GM19099 (cell line): ENCODE results near the gene ASB1.

Experiments
- POLR2A ChIP-seq: IDR thresholded peaks from 3 replicates; pipeline ENCODE4 v1.6.1; 2011; ENCODE audit warnings: low read depth; ENCODE audit not compliant: insufficient read length; ENCODE audit errors: extremely low read depth

ASB1 gene

DNA sequence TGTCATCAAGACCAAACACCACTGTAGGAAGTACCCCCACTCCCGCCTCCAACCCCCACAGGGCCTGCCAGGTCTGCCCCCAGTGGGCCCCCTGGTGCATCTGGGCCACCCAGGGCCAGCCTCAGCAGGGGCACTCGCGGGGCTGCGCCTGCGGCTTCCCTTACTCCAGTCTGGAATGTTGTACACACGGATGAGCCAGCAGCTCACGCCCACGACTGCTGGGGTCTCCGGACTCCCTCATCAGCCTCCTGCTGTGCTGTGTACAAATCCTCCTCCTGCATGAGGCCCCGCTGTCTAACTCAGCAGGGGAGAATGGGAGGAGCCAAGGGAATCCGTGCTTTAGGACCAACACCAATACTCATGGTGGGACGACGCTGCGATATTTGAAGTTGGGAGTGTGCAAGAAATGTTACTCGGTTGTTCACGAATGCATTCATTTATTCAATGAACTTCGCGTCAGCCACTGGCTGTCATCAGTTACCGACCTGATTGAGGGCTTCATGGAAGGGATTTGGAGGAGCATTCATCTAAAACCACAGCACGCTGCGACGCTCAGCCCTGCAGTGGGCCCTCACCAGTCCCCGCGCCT, 654 bp upstream of the ASB1 start:
- no peak for TF ChIP-seq POLR2A

DNA sequence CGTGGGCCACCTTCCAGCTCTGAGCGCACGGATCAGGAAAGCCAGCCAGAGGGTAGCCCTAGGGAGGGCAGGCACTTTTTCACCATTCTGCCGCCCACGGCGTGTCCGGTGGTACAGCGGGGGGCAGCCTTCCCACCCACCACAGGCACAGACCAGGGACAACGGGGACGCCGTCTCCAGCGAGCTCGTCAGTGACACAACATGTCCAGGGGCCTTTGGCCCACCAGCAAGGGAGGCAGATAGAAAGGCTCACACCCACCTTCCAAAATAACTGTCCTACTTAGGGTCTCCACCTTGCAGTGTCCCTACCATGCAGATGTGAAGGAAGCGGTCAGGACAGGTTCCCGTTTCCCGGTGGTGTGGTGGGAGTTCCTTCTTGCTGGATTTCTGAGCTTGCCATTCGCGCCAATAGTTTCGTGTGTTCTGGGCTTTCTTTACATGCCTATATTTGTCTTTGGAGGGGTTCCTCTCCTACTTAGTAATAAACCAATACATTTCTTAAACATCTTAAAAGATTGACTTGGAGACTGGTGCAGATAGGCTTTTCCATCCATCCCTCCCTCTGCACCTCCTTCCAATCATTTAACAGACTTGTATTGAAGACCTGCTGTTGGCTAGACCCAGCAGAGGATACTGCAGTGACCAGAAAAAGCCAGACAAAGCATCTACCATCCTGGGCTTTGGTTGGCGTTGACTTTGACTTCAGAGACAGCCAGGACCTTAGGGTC, 872 bp downstream of the ASB1 start:
- no peak for TF ChIP-seq POLR2A

DNA sequence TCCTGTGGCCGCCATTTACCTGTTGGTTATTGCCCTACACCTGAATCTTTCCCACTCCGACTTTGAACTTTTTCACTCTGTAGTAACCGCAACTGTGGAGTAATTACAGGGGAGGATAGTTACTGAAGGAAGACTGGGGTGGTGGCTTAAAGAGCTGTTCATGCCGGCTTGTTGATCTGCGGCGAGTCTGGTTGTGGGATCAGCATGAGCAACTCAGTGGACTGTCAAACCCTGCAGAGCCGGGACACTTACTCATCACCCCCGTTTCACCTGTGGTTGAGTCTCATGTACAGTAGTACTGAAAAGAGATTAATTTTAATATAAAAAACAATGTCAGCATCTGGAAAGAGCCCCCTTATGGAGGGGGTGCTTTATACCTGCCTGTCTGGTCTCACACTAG, 2.1 kb downstream of the ASB1 start:
- no peak for TF ChIP-seq POLR2A

DNA sequence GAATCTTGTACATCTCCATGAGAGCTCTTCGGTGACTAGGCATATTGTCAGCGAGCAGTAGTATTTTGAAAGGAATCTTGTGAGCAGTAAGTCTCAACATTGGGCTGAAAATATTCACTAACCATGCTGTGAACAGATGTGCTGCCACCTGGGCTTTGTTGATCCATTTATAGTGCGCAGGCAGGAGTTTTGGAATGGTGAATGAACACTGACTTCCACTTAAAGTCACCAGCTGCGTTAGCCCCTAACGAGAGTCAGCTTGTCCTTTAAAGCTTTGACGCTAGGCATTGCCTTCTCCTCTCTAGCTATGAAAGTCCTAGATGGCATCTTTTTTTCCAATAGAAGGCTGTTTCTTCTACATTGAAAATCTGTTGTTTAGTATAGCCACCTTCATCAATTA, 4.1 kb downstream of the ASB1 start:
- no peak for TF ChIP-seq POLR2A

DNA sequence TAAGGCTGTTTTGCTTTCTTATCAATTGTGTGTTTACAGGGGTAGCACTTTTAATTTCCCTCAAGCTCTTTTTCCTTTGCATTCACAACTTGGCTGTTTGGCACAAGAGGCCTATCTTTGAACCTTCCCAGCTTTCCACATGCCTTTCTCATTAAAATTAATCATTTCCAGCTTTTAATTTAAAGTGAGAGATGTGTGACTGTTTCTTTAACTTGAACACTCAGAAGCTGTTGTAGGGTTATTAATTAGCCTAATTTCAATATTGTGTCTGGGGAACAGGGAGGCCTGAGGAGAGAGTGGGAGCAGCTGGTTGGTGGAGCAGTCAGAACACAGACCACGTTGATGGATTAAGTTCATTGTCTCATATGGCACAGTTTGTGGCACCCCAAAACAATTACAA, 4.7 kb downstream of the ASB1 start:
- TF ChIP-seq POLR2A: no peak

DNA sequence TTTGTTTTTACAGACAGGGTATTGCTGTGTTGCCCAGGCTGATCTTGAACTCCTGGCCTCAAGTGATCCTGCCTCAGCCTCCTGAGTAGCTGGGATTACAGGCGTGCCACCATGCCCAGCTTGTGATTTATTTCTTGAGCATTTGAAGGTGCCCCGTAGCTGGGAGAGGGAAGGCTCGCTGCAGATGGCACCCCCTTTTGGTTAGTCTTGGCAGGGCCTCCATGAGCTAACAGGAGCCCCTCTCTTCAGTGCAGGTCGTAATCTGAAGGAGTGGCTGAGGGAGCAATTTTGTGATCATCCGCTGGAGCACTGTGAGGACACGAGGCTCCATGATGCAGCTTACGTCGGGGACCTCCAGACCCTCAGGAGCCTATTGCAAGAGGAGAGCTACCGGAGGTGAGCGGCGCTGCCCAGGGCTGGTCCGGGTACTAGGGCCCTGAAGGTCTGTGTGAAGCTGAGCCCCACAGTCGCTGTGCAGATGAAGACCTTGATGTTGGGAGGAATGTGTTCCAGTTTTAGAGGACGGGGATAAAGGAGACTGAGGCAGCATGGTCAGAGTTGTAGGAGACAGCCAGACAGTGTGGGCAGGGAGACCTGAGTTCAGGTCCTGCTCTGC, 6.7 kb downstream of the ASB1 start:
- TF ChIP-seq POLR2A: no peak

DNA sequence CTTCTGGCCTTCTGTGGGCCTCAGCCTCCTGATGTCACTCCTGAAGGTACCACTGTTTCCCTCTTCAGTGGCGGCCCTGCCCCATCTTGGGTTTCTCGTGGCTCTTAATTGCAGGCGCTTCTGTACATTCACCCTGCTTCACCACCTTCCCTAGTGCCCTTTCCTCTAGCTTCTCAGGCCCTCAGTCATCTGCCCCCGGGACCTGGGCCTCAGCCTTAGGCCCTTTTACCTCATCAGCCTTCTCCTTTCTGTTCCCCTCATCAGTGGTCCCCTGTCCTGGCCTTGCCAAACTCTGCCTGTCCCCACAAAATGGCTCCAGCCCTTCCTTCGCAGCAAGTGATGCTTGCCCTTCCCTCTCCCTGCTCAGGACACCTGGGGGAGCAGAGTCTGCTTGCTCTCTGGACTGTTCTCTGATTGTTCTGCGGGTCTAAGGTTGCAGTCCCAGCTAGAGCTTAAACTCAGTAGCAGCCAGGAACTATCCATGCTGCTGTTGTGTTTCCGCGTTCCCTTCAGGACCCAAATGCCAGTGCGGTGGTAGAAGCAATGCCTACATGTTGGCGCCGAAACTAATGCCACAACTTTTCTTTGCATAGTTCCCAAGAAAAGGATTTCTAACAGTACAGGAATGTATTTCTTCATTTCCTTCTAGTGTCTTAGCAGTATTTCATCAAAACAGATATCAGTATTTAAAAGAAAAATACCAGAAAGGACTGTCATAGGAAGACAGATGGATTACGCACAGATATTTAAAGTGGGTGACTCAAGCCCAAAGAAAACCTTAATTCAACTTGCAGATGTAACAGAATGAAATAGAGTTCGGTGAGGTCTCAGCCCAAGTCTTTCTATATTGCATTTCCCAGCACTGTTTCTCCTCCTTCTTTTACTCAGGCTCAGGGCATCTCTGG, 7.5 kb downstream of the ASB1 start:
- TF ChIP-seq POLR2A: no peak

DNA sequence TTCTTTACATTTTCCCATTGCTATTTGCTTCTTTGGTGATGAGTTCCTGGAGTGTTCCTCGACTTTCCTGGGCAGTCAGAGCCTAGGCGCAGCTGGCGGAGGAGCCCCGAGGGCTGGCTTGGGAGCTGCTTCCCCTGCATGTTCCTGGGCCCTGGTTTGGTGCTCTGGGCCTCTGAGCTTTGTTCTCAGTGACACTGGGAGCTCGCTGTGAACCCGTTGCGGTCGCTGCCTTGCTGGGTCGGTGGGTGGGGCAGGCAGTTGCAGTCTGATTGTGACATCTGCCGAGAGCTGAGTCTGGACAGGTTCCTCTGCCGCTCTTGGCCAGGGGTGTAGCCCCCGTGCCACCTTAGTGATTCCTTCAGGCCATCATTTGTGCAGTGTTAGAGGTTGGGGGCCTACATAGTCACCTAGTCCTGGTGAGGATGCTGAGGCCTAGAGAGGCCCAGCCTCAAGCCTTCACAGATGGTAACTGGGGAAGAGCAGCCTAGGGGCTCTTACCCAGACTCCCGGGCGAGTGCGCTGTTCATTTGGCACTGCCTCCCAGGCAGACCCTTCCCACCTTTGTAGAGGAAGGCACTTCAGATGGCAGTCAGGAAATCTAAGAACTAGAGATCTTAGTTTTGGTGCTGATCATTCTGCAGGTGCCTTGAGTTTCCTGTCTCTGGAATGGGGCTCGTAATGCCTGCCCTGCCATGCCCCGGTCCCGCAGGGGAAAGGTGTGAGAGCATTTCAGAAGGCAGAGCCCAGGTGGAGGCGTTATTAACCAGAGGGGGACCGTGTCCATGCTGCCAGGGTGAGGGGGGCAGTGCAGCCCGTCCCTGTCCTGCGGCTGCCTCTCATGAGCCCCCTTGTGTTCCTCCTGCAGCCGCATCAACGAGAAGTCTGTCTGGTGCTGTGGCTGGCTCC, 8.4 kb downstream of the ASB1 start:
- TF ChIP-seq POLR2A: no peak

DNA sequence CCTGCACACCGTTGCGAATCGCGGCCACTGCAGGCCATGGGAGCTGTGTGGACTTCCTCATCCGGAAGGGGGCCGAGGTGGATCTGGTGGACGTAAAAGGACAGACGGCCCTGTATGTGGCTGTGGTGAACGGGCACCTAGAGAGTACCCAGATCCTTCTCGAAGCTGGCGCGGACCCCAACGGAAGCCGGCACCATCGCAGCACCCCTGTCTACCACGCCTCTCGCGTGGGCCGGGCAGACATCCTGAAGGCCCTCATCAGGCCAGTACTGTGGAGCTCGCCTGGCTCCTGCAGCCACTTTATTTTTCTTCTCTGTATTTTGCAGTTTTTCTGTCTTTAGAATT, 9.0 kb downstream of the ASB1 start:
- TF ChIP-seq POLR2A: no peak

DNA sequence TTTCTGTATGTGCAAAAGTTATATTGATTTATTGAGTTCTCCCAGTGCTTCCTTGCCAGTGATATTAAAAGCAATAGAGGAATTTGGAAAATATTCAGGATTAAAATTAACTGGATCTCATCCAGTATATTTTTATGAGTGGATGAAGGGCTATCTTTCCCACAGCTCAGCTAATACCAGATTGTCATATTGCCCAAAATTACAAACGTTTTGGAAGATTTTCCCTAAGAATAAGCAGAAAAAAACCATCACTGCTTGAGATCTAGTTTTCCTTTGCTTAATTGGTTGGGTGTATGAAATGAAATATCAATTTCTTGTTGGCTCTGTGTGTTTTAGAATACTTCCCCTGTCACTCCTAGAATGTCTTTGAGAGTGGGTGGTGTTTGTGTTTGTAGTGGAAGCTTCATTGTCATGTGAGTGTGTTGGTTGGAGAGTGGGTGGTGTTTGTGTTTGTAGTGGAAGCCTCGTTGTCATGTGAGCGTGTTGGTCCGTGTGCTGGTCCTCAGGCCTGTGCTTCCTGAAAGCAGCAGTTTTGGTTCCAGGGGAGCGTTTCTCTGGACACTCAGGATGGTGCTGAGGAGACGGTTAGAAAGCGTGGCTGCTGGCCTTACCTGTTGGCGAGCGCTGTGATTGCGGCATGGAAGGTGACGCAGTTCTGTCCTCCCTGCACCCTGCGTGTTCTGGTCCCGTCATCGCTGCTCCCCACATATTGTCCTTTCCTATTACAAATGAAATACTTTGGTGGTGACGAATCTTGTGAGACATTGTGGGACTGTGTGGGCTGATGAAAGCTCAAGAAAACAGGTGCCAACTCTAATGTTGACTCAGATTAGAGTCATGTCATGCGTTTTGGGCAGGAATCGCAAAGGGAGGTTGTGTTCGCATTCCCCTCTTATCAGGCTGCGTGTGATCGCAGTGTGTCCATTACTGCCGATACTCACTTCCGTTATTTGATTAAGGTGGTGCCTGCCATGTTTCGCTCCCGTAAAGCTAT, 12.4 kb downstream of the ASB1 start:
- no peak for TF ChIP-seq POLR2A

DNA sequence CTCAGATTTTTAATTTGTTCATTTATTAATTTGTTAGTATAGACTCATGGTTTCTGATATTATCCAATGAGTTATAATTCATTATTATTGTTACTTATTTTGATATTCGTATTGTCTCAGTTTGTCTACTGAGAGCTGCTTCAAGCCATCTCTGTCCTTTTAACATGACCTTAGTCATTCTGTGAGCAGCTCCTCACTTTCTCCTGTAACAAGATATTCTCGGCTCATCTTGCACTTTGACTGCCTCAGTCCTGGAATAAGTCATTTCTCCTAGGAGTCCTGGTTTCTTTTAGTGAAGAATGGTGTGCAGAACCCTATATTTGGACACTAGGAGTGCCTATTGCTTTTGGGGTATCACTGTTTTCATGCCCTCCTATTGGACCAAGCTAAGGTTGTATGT, 13.2 kb downstream of the ASB1 start:
- no peak for TF ChIP-seq POLR2A

DNA sequence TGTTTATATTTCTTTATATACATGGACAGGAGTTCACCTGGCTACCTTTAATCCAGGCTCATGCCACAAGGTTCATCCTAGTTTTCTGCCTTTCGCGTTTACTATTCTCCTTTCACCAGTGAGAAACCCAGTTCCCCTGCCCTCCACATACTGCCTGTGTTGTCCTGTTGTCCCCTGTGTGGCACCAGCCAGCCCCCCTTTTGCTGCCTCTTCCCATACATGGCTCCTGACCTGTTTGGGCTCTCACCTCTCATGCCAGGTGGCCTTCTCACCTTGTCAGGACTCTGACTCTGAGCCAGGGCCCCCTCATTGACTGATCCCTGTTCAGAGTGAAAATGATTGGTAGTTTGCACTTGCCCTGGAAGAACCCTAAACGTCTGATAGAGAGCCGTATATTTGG, 13.6 kb downstream of the ASB1 start:
- no peak for TF ChIP-seq POLR2A

DNA sequence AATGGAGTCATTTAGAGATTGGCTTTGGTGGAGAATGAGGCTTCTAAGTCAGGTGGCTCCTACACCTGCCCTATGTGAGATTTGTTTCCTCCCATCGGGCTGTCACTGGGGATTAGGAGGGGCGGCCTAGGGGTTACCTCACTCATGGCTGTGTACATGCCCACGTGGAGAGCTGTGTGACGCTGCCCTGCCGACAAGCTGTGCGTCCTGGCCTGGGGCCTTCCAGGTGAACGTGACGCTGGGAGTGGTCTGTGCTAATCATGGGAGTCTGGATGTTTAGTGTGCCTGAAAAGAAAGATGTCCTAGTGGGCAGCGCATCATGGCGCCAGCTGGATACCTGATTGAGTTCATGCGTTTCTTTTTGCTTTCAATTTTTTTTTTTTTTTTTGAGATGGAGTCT, 14.0 kb downstream of the ASB1 start:
- no peak for TF ChIP-seq POLR2A
